Gastroesophageal sphincter (tissue), 4 donors: Measurements from ENCODE around the gene GNAI3. TPM values are rescaled to one million over a fixed set of nuclear protein-coding genes. Genes with fewer than 3 reads are reported as not detected.
A peak's percentile ranks its signal among the peaks of the same experiment; 100 is the strongest.

Source experiments
- ATAC-seq: fragments of 150-250 bp; one replicate; pipeline ENCODE4 v1.9.1; 2016; ENCODE audit warnings: mild to moderate bottlenecking, moderate library complexity
- H3K27ac ChIP-seq, 4 donors: fragments of 200-600 bp; sonication (generic) in 3 of 4; 1 replicate in 3 of 4; 2 replicates in 1 of 4; pipeline ENCODE4 v1.5.1; 2016 to 2019
- H3K27me3 ChIP-seq: fragments of 200-600 bp; sonication (generic); one replicate; pipeline ENCODE4 v1.5.1; 2019
- H3K36me3 ChIP-seq, 2 donors: fragments of 200-600 bp; sonication (generic); one replicate each; pipeline ENCODE4 v1.5.1; 2019; ENCODE audit warnings: control low read depth in 1 of 2
- H3K4me1 ChIP-seq, 3 donors: fragments of 200-600 bp; sonication (generic); 1 replicate in 2 of 3; 2 replicates in 1 of 3; pipeline ENCODE4 v1.5.1; 2016 to 2019; ENCODE audit warnings: control low read depth in 2 of 3
- H3K4me3 ChIP-seq, 2 donors: fragments of 200-600 bp; sonication (generic); one replicate each; pipeline ENCODE4 v1.5.1; 2019; ENCODE audit warnings: mild to moderate bottlenecking in 1 of 2, moderate library complexity in 1 of 2
- H3K9me3 ChIP-seq, 3 donors: fragments of 200-600 bp; sonication (generic); one replicate each; pipeline ENCODE4 v1.5.1; 2017 to 2019; ENCODE audit warnings: control low read depth in 2 of 3
- CTCF ChIP-seq, 4 experiments: fragments of 200-600 bp in 2 of 4; fragments of 450-650 bp in 2 of 4; sonication (generic) in 1 of 4; IDR thresholded peaks; one replicate each; pipeline ENCODE4 v1.5.1; 2017 to 2019; ENCODE audit warnings: antibody characterized with exemption in 4 of 4, mild to moderate bottlenecking in 2 of 4, moderate library complexity in 2 of 4
- EP300 ChIP-seq: sonication (generic); formaldehyde crosslinking; IDR thresholded peaks from one replicate; pipeline ENCODE4 v1.6.1; 2017; ENCODE audit warnings: antibody characterized with exemption, mild to moderate bottlenecking
- POLR2A ChIP-seq, 2 donors: fragments of 450-650 bp; IDR thresholded peaks; one replicate each; pipeline ENCODE4 v1.6.1; 2017; ENCODE audit warnings: antibody characterized with exemption in 2 of 2, mild to moderate bottlenecking in 2 of 2, moderate library complexity in 1 of 2
- POLR2AphosphoS5 ChIP-seq: sonication (generic); formaldehyde crosslinking; IDR thresholded peaks from one replicate; pipeline ENCODE4 v1.6.1; 2017; ENCODE audit warnings: antibody characterized with exemption
- WGBS, 2 donors: methylation state at CpG; one replicate each; pipeline ENCODE4 v1.1.5; 2018; ENCODE audit warnings: low coverage in 1 of 2; 5-methylcytosine and 5-hydroxymethylcytosine counted together
- total RNA-seq, 4 donors: library from RNA; depleted of rRNA; stranded (reverse); fragments of >200 nt; gene quantifications; one replicate each; pipeline ENCODE4 v1.1.0, GENCODE V29; 2016

GNAI3 gene
- total RNA-seq, 4 donors from 2014 or later = 6.6 to 9.4 (median 8.0) TPM

DNA sequence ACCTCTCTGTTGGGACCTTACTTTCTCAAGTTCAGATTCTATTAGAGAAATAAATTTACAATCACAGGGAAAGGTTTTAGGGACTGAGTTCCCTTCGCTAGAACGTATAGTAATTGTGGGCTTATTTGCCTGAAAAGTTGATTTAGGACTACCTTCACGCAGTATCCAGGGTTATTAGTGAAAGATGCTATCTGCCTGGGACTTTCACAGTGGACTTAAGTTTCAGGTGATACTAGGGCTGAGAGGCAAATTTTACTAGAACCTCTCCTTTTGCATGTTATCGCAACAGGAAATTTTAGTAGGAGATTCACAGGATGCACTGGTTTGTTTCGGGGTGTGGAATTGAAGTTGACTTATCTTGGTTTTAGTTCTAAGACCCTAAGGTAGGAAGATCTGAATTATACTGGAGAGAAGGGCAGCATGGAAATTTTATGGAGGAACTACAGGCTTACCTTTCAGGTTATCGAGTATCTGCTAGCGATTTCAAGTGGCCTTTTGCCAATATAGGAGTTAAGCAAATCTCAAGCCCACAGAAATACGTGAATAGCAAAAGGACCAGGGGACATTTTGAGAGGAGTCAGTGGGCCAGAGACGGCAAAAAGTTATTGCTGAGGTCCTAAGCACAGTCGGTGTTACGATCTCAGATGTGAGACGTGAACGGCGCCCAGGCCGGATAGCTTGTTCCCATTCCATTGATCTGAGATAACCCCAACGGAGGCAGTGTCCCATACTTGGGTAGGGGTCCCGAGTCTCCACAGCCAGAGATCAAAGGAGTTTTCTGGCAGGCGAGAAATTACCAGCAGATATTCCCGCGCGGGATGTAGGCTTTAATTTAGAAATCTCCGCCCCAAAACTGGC is 723 bp upstream of the GNAI3 start:
- Histone ChIP-seq H3K4me1 (peaks cover 5 to 55% (median 12%) of the 10 kb centered on the region in 3 donors), H3K36me3 (no peaks in the 10 kb centered on the region), H3K4me3 (peak overlapping the region; percentile 87 to 92), H3K27me3 (no peaks in the 10 kb centered on the region), H3K27ac (peak overlapping the region; percentile 94 to 97 (median 96)), H3K9me3 (no peaks in the 10 kb centered on the region)
- 9 to 12% methylated on average over 20 to 21 of the region's 22 CpGs for WGBS, 2 donors
- peak; percentile 19 for ATAC-seq
- TF ChIP-seq EP300 (no peak), CTCF (IDR thresholded peaks at IDR 0.05) (no peak), POLR2AphosphoS5 (no peak), POLR2A (IDR thresholded peaks at IDR 0.05) (no peak)

DNA sequence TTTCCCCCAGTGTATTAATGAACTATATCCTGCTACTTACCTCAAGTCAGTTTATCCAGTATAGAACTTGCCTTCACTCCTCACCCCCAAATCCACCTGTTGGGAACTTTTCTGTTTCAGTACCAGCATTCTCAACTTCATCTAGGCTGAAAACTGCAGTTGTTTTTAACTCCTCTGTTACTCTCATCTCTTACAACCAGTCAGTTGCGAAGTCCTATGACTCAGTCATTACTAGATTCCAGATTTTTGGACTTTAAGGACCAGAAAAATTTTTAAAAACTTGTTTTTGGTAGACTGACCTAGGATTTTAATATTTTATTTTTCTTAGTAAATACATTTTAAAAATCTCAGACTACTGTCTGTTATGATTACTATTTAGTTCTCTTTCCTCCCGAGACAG is 8.1 kb downstream of the GNAI3 start:
- H3K27ac ChIP-seq = no peak overlapping the region
- ATAC-seq = no peak
- peaks cover 0 to 77% (median 0%) of the 10 kb centered on the region in 3 donors for H3K4me1 ChIP-seq
- H3K36me3 ChIP-seq = no peaks in the 10 kb centered on the region
- no peaks in the 10 kb centered on the region for H3K9me3 ChIP-seq
- 80 to 85% methylated on average over 1 to 2 of the region's 2 CpGs for WGBS, 2 donors
- no peak overlapping the region for H3K4me3 ChIP-seq
- TF ChIP-seq CTCF (IDR thresholded peaks at IDR 0.05) = no peak
- no peak for TF ChIP-seq POLR2AphosphoS5
- no peak for TF ChIP-seq EP300
- no peak for TF ChIP-seq POLR2A (IDR thresholded peaks at IDR 0.05)
- H3K27me3 ChIP-seq = no peaks in the 10 kb centered on the region

GRCh38 chr1:109557520-109557919 is 9.1 kb downstream of the GNAI3 start:
- Histone ChIP-seq H3K36me3 (no peaks in the 10 kb centered on the region), H3K9me3 (no peaks in the 10 kb centered on the region), H3K27me3 (no peaks in the 10 kb centered on the region), H3K4me1 (peaks cover 3 to 74% (median 4%) of the 10 kb centered on the region in 3 donors), H3K27ac (no peak overlapping the region), H3K4me3 (no peak overlapping the region)
- ATAC-seq = no peak
- 91 to 100% methylated on average over 5 of the region's 5 CpGs for WGBS, 2 donors
- TF ChIP-seq CTCF (IDR thresholded peaks at IDR 0.05) (no peak), POLR2AphosphoS5 (no peak), EP300 (no peak), POLR2A (IDR thresholded peaks at IDR 0.05) (no peak)

DNA sequence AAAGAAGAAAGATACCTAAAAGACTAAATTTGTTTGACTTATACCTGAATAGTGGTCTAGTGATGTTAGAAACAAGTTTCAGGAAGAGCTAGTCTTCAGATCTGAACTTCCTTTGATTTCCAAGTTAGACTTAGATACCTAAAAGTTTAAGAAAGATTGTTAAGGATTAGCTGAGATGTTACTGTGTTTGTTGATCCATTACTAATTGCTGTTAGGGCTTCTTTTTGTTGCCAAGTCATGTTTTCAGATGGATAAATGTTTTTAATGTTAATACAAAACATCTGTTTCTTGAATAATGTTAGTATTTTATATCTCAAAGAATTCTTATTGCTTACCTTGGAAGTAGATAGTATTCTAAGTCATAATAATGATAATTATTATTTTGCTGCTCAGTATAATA is 11.6 kb downstream of the GNAI3 start:
- H3K36me3 ChIP-seq = no peaks in the 10 kb centered on the region
- H3K27ac ChIP-seq = no peak overlapping the region
- H3K27me3 ChIP-seq = no peaks in the 10 kb centered on the region
- no peak for ATAC-seq
- H3K4me1 ChIP-seq = peaks cover 5 to 76% (median 14%) of the 10 kb centered on the region in 3 donors
- TF ChIP-seq EP300 = no peak
- TF ChIP-seq POLR2AphosphoS5 = no peak
- TF ChIP-seq POLR2A (IDR thresholded peaks at IDR 0.05) = no peak
- TF ChIP-seq CTCF (IDR thresholded peaks at IDR 0.05) = no peak
- H3K4me3 ChIP-seq = no peak overlapping the region
- no peaks in the 10 kb centered on the region for H3K9me3 ChIP-seq
